Measurements from ENCODE around the gene PRR30.

DNA sequence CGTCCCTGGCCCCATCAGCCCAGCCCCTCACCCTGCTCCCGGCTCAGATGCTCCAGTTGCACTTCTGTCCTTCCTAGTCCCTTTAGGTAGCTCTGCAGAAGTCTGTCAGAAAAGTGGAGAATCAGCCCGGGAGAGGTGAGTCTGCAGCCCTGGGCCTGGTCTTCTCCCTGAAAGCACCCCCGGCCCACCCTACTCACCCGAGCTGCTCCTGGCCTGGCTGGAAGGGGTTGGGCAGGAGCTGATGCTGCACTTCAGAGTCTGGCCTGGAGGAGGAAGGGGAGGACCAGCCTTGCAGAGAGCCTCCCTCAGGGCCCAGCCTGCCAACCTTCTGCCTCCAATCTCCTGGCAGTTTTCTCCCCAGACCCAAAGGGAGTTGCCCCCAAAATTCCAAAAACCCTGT, 36.9 kb downstream of the PRR30 start:
- TF ChIP-seq, protein P1, sequence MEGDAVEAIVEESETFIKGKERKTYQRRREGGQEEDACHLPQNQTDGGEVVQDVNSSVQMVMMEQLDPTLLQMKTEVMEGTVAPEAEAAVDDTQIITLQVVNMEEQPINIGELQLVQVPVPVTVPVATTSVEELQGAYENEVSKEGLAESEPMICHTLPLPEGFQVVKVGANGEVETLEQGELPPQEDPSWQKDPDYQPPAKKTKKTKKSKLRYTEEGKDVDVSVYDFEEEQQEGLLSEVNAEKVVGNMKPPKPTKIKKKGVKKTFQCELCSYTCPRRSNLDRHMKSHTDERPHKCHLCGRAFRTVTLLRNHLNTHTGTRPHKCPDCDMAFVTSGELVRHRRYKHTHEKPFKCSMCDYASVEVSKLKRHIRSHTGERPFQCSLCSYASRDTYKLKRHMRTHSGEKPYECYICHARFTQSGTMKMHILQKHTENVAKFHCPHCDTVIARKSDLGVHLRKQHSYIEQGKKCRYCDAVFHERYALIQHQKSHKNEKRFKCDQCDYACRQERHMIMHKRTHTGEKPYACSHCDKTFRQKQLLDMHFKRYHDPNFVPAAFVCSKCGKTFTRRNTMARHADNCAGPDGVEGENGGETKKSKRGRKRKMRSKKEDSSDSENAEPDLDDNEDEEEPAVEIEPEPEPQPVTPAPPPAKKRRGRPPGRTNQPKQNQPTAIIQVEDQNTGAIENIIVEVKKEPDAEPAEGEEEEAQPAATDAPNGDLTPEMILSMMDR (IDR thresholded peaks at IDR 0.05) = no peak
- TF ChIP-seq CHD2 (IDR thresholded peaks at IDR 0.05; ENCODE audit: low read length, partially characterized antibody) = no peak
- no peak for TF ChIP-seq ESRRA (IDR thresholded peaks at IDR 0.05; ENCODE audit: borderline replicate concordance, low read length)
- TF ChIP-seq JUNB (IDR thresholded peaks at IDR 0.05) = no peak
- TF ChIP-seq EHMT2 (IDR thresholded peaks at IDR 0.05; ENCODE audit: low read depth) = no peak
- TF ChIP-seq SMC3 (IDR thresholded peaks at IDR 0.05) = no peak
- TF ChIP-seq RAD21 (conservative IDR thresholded peaks at IDR 0.05 in 1 of 2, IDR thresholded peaks at IDR 0.05 in 1 of 2) = no peak
- no peak for TF ChIP-seq ZC3H11A (IDR thresholded peaks at IDR 0.05)
- TF ChIP-seq POLR2A (IDR thresholded peaks at IDR 0.05; ENCODE audit: low read length) = no peak
- TF ChIP-seq, protein P2, sequence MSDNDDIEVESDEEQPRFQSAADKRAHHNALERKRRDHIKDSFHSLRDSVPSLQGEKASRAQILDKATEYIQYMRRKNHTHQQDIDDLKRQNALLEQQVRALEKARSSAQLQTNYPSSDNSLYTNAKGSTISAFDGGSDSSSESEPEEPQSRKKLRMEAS (IDR thresholded peaks at IDR 0.05) = no peak
- no peak for TF ChIP-seq HDAC2 (IDR thresholded peaks at IDR 0.05)
